WTC11 (cell line): ENCODE measurements around the gene COPZ1. TPM values are rescaled to one million over a fixed set of nuclear protein-coding genes. Genes with fewer than 3 reads are reported as not detected.

Experiments
- ATAC-seq: fragments of 200-7000 bp; cut with Tn5 transposase; 2 replicates; pipeline ENCODE4 v1.10.0; 2021; ENCODE audit warnings: mild to moderate bottlenecking, moderate library complexity
- CTCF ChIA-PET: fragments of 300-600 bp; sonication (Branson Sonifier 250); formaldehyde crosslinking; loops from one replicate; lab custom pipeline; 2021; ENCODE audit warnings: antibody characterized with exemption; lab: Charles Lee
- POLR2A ChIA-PET: fragments of 350-600 bp; sonication (Branson Sonifier 250); formaldehyde crosslinking; loops from one replicate; lab custom pipeline; 2021; ENCODE audit warnings: antibody characterized with exemption; lab: Charles Lee
- DNase-seq: peaks from one replicate; pipeline ENCODE4 v3.0.0; 2021; ENCODE audit warnings: low spot score
- H3K27ac Mint-ChIP-seq: 2 replicates; pipeline ENCODE4 v1.8.0; 2021; ENCODE audit warnings: mixed read lengths
- H3K27me3 Mint-ChIP-seq: 2 replicates; pipeline ENCODE4 v1.8.0; 2021; ENCODE audit warnings: low read depth, mild to moderate bottlenecking, moderate library complexity, mixed read lengths
- H3K36me3 Mint-ChIP-seq: 2 replicates; pipeline ENCODE4 v1.8.0; 2021; ENCODE audit warnings: mixed read lengths
- H3K4me1 Mint-ChIP-seq: 2 replicates; pipeline ENCODE4 v1.8.0; 2022; ENCODE audit warnings: mixed read lengths
- H3K4me3 Mint-ChIP-seq: 2 replicates; pipeline ENCODE4 v1.8.0; 2021; ENCODE audit warnings: mild to moderate bottlenecking, moderate library complexity, mixed read lengths
- H3K9me3 Mint-ChIP-seq: 2 replicates; pipeline ENCODE4 v1.8.0; 2021; ENCODE audit warnings: mixed read lengths
- EMX1 ChIP-seq: fragments of 250-450 bp; sonication (Bioruptor Pico); IDR thresholded peaks from 2 replicates; pipeline ENCODE4 v1.8.0; 2021; ENCODE audit warnings: mild to moderate bottlenecking
- ESRRA ChIP-seq: sonication (generic); formaldehyde crosslinking; IDR thresholded peaks from 2 replicates; pipeline ENCODE4 v1.8.1; 2022; ENCODE audit warnings: mild to moderate bottlenecking, missing genetic modification reagents, borderline replicate concordance
- ETV6 ChIP-seq: sonication (generic); formaldehyde crosslinking; IDR thresholded peaks from 2 replicates; pipeline ENCODE4 v1.8.1; 2022; ENCODE audit warnings: mild to moderate bottlenecking, missing genetic modification reagents
- FOXK1 ChIP-seq: sonication (generic); formaldehyde crosslinking; IDR thresholded peaks from 2 replicates; pipeline ENCODE4 v1.8.0; 2022; ENCODE audit warnings: mild to moderate bottlenecking, moderate library complexity, missing genetic modification reagents
- FOXP1 ChIP-seq: sonication (generic); formaldehyde crosslinking; IDR thresholded peaks from 2 replicates; pipeline ENCODE4 v1.8.0; 2022; ENCODE audit warnings: missing genetic modification reagents, mild to moderate bottlenecking, moderate library complexity, borderline replicate concordance
- JAZF1 ChIP-seq: fragments of 250-450 bp; sonication (Bioruptor Pico); IDR thresholded peaks from 2 replicates; pipeline ENCODE4 v1.9.0; 2021; ENCODE audit warnings: moderate library complexity, mild to moderate bottlenecking, inconsistent platforms
- NFATC4 ChIP-seq: fragments of 250-450 bp; sonication (Bioruptor Pico); IDR thresholded peaks from 2 replicates; pipeline ENCODE4 v1.9.0; 2021; ENCODE audit warnings: mild to moderate bottlenecking
- PRRX2 ChIP-seq: fragments of 250-450 bp; sonication (Bioruptor Pico); IDR thresholded peaks from 2 replicates; pipeline ENCODE4 v1.8.0; 2021; ENCODE audit warnings: mild to moderate bottlenecking
- SOX15 ChIP-seq: fragments of 250-450 bp; sonication (Bioruptor Pico); IDR thresholded peaks from 2 replicates; pipeline ENCODE4 v1.9.0; 2021; ENCODE audit warnings: mild to moderate bottlenecking
- SP1 ChIP-seq: sonication (generic); formaldehyde crosslinking; conservative IDR thresholded peaks from 2 replicates; pipeline ENCODE4 v1.8.1; 2022; ENCODE audit warnings: missing genetic modification reagents
- ZNF416 ChIP-seq: fragments of 250-450 bp; sonication (Bioruptor Pico); IDR thresholded peaks from 2 replicates; pipeline ENCODE4 v1.9.0; 2021; ENCODE audit warnings: mild to moderate bottlenecking, inconsistent platforms
- ZNF671 ChIP-seq: fragments of 250-450 bp; sonication (Bioruptor Pico); IDR thresholded peaks from 2 replicates; pipeline ENCODE4 v1.8.0; 2021; ENCODE audit warnings: mild to moderate bottlenecking
- total RNA-seq: library from RNA; stranded (reverse); gene quantifications from 3 replicates; pipeline ENCODE4 v1.2.3, GENCODE V29; 2021
- TF ChIP-seq, protein P1 (sequence below): fragments of 250-450 bp; sonication (Bioruptor Pico); IDR thresholded peaks from 2 replicates; pipeline ENCODE4 v1.8.0; 2021; ENCODE audit warnings: mild to moderate bottlenecking
- TF ChIP-seq, protein P2 (sequence below): sonication (generic); formaldehyde crosslinking; IDR thresholded peaks from 2 replicates; pipeline ENCODE4 v1.8.1; 2023; ENCODE audit warnings: mild to moderate bottlenecking, missing genetic modification reagents
- TF ChIP-seq, protein P3 (sequence below): fragments of 250-450 bp; sonication (Bioruptor Pico); conservative IDR thresholded peaks from 2 replicates; pipeline ENCODE4 v1.9.0; 2021; ENCODE audit warnings: mild to moderate bottlenecking
- TF ChIP-seq, protein P4 (sequence below): fragments of 250-450 bp; sonication (Bioruptor Pico); IDR thresholded peaks from 2 replicates; pipeline ENCODE4 v1.9.0; 2021; ENCODE audit warnings: mild to moderate bottlenecking
- TF ChIP-seq, protein P5 (sequence below): sonication (generic); formaldehyde crosslinking; IDR thresholded peaks from 2 replicates; pipeline ENCODE4 v1.8.0; 2022; ENCODE audit warnings: mild to moderate bottlenecking, missing genetic modification reagents
- TF ChIP-seq, protein P6 (sequence below): sonication (generic); formaldehyde crosslinking; IDR thresholded peaks from 2 replicates; pipeline ENCODE4 v1.8.1; 2023; ENCODE audit warnings: mild to moderate bottlenecking, missing genetic modification reagents
- TF ChIP-seq, protein P7 (sequence below): sonication (generic); formaldehyde crosslinking; IDR thresholded peaks from 2 replicates; pipeline ENCODE4 v1.8.0; 2022; ENCODE audit warnings: mild to moderate bottlenecking, missing genetic modification reagents
- TF ChIP-seq, protein P8 (sequence below): fragments of 250-450 bp; sonication (Bioruptor Pico); IDR thresholded peaks from 2 replicates; pipeline ENCODE4 v1.9.0; 2021; ENCODE audit warnings: mild to moderate bottlenecking
- TF ChIP-seq, protein P9 (sequence below): fragments of 250-450 bp; sonication (Bioruptor Pico); IDR thresholded peaks from 2 replicates; pipeline ENCODE4 v1.9.0; 2021; ENCODE audit warnings: mild to moderate bottlenecking, borderline replicate concordance

Gene COPZ1
- total RNA-seq, 1 experiment from 2014 or later: 98.2 TPM

DNA sequence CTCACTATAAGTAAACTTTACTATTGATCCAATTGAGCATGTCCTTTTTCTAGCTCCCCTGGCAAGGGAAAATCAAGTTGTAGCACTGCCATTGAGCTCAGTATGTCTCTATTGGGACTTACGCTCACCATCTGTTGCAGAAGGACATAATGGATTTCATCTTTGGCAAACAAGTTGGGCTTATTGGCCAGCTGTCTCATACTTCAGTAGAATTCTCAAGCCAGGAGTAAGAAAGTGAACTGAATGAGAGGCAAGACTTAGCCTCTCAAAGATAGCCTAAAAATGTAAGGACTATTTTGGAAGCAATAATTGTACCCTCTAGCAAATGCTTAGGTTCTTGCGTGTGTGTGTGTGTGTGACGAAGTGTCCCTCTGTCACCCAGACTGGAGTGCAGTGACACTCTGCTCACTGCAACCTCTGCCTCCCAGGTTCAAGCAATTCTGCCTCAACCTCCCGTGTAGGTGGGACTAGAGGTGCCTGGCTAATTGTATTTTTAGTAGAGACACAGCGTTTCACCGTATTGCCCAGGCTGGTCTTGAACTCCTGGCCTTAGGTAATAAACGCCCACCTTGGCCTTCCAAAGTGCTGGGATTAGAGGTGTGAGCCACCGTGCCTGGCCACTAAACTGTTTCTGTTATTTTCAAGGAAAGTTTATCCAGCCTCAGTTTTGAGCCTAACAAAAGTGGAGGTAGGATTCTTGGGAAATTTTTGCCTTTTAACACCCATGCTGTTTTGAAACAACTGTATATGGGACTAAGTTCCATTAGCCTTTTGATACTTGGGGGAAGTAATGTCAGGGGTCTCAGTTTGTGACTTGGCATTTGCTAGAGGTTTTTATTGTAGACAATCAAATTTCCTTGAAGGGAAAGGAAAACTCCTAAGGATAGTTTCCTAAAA, 37.4 kb upstream of the COPZ1 start:
- H3K9me3 Mint-ChIP-seq: no peaks in the 10 kb centered on the region
- peak overlapping the region; percentile 64; the same call in 1 of the 2 replicates for H3K27ac Mint-ChIP-seq

More for the DNA sequence above, 37.4 kb upstream of the COPZ1 start:
- H3K4me3 Mint-ChIP-seq: no peak overlapping the region
- peak; percentile 13 for ATAC-seq
- H3K27me3 Mint-ChIP-seq: no peaks in the 10 kb centered on the region
- ChIA-PET CTCF (interaction anchor here (0.6 to 9.8 kb wide), 15 partner anchors 12 to 569 kb away, joined by 3 to 130 read pairs (median 5); partner anchors contain the start of genes COPZ1 and NFE2), POLR2A (interaction anchor here (0.5 to 3.9 kb wide), 12 partner anchors 7 to 70 kb away, joined by 3 to 23 read pairs (median 6); partner anchors contain the start of genes CBX5, COPZ1, HNRNPA1 and NFE2)
- TF ChIP-seq EMX1 (CRISPR knock-in tag): peak; percentile 96
- TF ChIP-seq, protein P1, sequence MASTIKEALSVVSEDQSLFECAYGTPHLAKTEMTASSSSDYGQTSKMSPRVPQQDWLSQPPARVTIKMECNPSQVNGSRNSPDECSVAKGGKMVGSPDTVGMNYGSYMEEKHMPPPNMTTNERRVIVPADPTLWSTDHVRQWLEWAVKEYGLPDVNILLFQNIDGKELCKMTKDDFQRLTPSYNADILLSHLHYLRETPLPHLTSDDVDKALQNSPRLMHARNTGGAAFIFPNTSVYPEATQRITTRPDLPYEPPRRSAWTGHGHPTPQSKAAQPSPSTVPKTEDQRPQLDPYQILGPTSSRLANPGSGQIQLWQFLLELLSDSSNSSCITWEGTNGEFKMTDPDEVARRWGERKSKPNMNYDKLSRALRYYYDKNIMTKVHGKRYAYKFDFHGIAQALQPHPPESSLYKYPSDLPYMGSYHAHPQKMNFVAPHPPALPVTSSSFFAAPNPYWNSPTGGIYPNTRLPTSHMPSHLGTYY: peak; percentile 93
- TF ChIP-seq, protein P2, sequence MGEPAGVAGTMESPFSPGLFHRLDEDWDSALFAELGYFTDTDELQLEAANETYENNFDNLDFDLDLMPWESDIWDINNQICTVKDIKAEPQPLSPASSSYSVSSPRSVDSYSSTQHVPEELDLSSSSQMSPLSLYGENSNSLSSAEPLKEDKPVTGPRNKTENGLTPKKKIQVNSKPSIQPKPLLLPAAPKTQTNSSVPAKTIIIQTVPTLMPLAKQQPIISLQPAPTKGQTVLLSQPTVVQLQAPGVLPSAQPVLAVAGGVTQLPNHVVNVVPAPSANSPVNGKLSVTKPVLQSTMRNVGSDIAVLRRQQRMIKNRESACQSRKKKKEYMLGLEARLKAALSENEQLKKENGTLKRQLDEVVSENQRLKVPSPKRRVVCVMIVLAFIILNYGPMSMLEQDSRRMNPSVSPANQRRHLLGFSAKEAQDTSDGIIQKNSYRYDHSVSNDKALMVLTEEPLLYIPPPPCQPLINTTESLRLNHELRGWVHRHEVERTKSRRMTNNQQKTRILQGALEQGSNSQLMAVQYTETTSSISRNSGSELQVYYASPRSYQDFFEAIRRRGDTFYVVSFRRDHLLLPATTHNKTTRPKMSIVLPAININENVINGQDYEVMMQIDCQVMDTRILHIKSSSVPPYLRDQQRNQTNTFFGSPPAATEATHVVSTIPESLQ (CRISPR knock-in tag): no peak
- TF ChIP-seq, protein P3, sequence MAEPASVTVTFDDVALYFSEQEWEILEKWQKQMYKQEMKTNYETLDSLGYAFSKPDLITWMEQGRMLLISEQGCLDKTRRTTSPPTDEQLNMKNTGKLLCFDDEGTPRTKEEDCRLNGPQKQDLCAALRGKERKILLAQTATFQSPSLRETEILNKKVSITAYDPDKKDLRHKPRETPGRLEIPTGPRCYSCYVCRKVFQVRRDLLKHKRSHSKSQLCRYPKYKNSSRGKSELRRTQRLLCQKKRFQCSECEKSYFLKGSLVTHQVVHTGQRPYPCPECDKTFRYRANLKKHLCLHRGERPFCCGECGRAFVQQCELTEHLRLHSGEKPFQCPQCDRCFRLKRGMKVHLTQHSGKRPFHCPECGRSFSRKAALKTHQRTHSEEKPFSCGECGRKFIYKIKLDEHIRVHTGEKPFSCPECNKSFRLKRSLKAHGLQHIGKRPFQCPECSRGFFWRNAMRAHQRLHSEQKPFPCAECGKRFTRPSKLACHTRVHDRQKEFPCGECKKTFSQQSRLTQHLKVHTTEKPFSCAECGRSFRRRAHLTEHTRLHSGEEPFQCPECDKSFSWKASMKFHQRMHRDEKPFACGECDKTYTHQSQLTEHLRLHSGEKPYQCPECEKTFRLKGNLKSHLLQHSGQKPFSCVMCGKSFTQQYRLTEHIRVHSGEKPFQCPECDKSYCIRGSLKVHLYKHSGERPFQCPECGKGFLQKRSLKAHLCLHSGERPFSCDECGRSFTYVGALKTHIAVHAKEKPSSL (CRISPR knock-in tag): peak; percentile 92
- TF ChIP-seq ETV6 (CRISPR knock-in tag): no peak
- no peak for TF ChIP-seq JAZF1
- TF ChIP-seq FOXK1 (CRISPR knock-in tag): no peak
- TF ChIP-seq, protein P4, sequence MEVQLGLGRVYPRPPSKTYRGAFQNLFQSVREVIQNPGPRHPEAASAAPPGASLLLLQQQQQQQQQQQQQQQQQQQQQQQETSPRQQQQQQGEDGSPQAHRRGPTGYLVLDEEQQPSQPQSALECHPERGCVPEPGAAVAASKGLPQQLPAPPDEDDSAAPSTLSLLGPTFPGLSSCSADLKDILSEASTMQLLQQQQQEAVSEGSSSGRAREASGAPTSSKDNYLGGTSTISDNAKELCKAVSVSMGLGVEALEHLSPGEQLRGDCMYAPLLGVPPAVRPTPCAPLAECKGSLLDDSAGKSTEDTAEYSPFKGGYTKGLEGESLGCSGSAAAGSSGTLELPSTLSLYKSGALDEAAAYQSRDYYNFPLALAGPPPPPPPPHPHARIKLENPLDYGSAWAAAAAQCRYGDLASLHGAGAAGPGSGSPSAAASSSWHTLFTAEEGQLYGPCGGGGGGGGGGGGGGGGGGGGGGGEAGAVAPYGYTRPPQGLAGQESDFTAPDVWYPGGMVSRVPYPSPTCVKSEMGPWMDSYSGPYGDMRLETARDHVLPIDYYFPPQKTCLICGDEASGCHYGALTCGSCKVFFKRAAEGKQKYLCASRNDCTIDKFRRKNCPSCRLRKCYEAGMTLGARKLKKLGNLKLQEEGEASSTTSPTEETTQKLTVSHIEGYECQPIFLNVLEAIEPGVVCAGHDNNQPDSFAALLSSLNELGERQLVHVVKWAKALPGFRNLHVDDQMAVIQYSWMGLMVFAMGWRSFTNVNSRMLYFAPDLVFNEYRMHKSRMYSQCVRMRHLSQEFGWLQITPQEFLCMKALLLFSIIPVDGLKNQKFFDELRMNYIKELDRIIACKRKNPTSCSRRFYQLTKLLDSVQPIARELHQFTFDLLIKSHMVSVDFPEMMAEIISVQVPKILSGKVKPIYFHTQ: peak; percentile 96
- TF ChIP-seq ESRRA: no peak
- peak; percentile 94 for TF ChIP-seq NFATC4
- TF ChIP-seq, protein P5, sequence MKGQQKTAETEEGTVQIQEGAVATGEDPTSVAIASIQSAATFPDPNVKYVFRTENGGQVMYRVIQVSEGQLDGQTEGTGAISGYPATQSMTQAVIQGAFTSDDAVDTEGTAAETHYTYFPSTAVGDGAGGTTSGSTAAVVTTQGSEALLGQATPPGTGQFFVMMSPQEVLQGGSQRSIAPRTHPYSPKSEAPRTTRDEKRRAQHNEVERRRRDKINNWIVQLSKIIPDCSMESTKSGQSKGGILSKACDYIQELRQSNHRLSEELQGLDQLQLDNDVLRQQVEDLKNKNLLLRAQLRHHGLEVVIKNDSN (CRISPR knock-in tag): no peak
- TF ChIP-seq, protein P6, sequence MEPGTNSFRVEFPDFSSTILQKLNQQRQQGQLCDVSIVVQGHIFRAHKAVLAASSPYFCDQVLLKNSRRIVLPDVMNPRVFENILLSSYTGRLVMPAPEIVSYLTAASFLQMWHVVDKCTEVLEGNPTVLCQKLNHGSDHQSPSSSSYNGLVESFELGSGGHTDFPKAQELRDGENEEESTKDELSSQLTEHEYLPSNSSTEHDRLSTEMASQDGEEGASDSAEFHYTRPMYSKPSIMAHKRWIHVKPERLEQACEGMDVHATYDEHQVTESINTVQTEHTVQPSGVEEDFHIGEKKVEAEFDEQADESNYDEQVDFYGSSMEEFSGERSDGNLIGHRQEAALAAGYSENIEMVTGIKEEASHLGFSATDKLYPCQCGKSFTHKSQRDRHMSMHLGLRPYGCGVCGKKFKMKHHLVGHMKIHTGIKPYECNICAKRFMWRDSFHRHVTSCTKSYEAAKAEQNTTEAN: no peak
- TF ChIP-seq, protein P7, sequence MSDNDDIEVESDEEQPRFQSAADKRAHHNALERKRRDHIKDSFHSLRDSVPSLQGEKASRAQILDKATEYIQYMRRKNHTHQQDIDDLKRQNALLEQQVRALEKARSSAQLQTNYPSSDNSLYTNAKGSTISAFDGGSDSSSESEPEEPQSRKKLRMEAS (CRISPR knock-in tag): no peak
- TF ChIP-seq, protein P8, sequence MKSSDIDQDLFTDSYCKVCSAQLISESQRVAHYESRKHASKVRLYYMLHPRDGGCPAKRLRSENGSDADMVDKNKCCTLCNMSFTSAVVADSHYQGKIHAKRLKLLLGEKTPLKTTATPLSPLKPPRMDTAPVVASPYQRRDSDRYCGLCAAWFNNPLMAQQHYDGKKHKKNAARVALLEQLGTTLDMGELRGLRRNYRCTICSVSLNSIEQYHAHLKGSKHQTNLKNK (CRISPR knock-in tag): peak; percentile 34
- peak; percentile 93 for TF ChIP-seq ZNF671 (CRISPR knock-in tag)
- TF ChIP-seq, protein P9, sequence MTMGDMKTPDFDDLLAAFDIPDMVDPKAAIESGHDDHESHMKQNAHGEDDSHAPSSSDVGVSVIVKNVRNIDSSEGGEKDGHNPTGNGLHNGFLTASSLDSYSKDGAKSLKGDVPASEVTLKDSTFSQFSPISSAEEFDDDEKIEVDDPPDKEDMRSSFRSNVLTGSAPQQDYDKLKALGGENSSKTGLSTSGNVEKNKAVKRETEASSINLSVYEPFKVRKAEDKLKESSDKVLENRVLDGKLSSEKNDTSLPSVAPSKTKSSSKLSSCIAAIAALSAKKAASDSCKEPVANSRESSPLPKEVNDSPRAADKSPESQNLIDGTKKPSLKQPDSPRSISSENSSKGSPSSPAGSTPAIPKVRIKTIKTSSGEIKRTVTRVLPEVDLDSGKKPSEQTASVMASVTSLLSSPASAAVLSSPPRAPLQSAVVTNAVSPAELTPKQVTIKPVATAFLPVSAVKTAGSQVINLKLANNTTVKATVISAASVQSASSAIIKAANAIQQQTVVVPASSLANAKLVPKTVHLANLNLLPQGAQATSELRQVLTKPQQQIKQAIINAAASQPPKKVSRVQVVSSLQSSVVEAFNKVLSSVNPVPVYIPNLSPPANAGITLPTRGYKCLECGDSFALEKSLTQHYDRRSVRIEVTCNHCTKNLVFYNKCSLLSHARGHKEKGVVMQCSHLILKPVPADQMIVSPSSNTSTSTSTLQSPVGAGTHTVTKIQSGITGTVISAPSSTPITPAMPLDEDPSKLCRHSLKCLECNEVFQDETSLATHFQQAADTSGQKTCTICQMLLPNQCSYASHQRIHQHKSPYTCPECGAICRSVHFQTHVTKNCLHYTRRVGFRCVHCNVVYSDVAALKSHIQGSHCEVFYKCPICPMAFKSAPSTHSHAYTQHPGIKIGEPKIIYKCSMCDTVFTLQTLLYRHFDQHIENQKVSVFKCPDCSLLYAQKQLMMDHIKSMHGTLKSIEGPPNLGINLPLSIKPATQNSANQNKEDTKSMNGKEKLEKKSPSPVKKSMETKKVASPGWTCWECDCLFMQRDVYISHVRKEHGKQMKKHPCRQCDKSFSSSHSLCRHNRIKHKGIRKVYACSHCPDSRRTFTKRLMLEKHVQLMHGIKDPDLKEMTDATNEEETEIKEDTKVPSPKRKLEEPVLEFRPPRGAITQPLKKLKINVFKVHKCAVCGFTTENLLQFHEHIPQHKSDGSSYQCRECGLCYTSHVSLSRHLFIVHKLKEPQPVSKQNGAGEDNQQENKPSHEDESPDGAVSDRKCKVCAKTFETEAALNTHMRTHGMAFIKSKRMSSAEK (CRISPR knock-in tag): peak; percentile 92
- TF ChIP-seq ZNF416 (CRISPR knock-in tag): peak; percentile 83
- no peak for TF ChIP-seq FOXP1
- no peak for TF ChIP-seq SOX15 (CRISPR knock-in tag)
- peak; percentile 15; the same call in 1 of the 2 replicates for TF ChIP-seq SP1
- peak; percentile 93 for TF ChIP-seq PRRX2
- no peaks in the 10 kb centered on the region; the same call in 1 of the 2 replicates for H3K36me3 Mint-ChIP-seq
- no peak for DNase-seq
- H3K4me1 Mint-ChIP-seq: peaks cover 28% of the 10 kb centered on the region
